HG03025 (cell line): ENCODE data around the gene SYNJ1.
A peak's percentile ranks its signal among the peaks of the same experiment; 100 is the strongest.
"Not testable (repeated sequence)": the region's sequence is repeated elsewhere in the genome, so short reads cannot be mapped to it uniquely, and the experiment has no call there.

ENCODE experiments used
- ATAC-seq: cut with Tn5 transposase; IDR thresholded peaks from one replicate; pipeline ENCODE4 v1.9.1; 2021; ENCODE audit warnings: mild to moderate bottlenecking, moderate library complexity; ENCODE audit not compliant: unreplicated experiment, low FRiP score

Gene SYNJ1, protein sequence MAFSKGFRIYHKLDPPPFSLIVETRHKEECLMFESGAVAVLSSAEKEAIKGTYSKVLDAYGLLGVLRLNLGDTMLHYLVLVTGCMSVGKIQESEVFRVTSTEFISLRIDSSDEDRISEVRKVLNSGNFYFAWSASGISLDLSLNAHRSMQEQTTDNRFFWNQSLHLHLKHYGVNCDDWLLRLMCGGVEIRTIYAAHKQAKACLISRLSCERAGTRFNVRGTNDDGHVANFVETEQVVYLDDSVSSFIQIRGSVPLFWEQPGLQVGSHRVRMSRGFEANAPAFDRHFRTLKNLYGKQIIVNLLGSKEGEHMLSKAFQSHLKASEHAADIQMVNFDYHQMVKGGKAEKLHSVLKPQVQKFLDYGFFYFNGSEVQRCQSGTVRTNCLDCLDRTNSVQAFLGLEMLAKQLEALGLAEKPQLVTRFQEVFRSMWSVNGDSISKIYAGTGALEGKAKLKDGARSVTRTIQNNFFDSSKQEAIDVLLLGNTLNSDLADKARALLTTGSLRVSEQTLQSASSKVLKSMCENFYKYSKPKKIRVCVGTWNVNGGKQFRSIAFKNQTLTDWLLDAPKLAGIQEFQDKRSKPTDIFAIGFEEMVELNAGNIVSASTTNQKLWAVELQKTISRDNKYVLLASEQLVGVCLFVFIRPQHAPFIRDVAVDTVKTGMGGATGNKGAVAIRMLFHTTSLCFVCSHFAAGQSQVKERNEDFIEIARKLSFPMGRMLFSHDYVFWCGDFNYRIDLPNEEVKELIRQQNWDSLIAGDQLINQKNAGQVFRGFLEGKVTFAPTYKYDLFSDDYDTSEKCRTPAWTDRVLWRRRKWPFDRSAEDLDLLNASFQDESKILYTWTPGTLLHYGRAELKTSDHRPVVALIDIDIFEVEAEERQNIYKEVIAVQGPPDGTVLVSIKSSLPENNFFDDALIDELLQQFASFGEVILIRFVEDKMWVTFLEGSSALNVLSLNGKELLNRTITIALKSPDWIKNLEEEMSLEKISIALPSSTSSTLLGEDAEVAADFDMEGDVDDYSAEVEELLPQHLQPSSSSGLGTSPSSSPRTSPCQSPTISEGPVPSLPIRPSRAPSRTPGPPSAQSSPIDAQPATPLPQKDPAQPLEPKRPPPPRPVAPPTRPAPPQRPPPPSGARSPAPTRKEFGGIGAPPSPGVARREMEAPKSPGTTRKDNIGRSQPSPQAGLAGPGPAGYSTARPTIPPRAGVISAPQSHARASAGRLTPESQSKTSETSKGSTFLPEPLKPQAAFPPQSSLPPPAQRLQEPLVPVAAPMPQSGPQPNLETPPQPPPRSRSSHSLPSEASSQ (N-terminal part only)

DNA sequence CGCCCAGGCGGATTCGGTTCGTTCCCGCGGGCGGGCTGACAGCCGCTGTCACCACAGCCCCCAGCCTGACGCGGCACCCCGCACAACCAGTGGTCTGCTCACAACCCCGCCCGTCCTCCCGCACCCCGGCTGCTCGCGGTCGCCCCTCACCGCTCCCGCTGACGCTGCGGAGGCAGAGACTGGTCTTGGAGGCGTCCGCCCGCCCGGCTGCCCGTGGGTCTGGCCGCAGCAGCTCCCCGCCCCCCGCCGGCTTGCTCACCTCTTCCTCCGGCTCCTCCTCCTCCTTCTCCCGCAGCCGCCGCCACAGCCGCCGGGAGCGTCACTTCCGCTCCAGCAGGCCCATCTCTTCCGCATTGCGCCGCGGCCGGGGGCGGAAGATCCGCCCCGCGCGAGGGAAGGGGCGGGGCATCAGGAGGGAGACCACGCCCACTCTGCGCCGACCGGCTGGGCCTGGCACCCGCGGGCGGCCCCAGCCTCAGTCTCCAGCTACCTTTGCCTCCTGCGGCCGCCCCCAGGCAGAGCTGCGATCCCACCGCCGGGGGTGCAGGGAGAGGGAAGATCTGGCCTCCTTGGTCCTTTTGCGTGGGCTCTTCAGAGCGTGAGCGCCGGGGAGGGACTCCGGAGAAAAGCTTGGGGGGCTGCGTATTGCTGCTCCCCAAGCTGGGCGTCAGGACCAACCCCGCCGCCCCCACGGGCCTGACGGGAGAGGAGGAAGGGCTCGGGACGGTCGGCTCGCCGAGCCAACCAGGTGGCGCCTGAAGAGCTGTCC lies at the start of gene SYNJ1:
SYNJ1 (minus strand) TSS at position 327 of the 769 bp plus-strand sequence. CDS start 1,118 bp downstream, outside the sequence.
- peak; percentile 88 for ATAC-seq

DNA sequence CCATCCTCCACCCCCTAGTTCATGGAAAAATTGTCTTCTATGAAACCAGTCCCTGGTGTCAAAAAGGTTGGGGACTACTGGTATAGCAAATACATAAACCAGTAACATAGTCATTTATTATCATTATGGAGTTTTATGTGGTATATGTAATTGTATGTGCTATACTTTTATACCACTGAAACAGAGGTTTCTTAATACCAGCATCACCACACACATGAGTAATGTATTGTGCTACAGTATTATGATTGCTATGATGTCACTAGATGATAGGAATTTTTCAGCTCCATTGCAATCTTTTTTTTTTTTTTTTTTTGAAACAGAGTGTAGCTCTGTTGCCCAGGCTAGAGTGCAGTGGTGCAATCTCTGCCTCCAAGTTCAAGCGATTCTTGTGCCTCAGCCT lies 49.5 kb upstream of the SYNJ1 start:
- no peak for ATAC-seq

DNA sequence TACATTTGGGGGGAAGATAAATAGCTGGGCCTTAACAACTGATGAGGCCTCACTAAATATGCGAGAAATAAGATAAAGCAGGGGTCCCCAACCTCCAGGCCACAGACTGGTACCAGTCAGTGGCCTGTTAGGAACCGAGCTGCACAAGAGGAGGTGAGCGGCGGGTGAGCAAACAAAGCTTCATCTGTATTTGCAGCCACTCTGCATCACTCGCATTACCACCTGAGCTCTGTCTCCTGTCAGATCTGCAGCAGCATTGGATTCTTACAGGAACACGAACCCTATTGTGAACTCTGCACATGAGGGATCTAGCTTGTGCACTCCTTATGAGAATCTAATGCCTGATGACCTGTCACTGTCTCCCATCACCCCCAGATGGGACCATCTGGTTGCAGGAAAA lies 48.9 kb upstream of the SYNJ1 start:
- ATAC-seq = no peak

DNA sequence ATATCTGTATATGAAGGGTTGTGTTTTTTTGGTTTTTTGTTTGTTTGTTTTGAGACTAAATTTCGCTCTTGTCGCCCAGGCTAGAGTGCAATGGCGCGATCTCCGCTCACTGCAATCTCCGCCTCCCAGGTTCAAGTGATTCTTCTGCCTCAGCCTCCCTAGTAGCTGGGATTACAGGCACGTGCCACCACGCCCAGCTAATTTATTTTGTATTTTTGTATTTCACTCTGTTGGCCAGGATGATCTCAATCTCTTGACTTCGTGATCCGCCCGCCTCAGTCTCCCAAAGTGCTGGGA lies 45.2 kb upstream of the SYNJ1 start:
- ATAC-seq = not testable (repeated sequence)

DNA sequence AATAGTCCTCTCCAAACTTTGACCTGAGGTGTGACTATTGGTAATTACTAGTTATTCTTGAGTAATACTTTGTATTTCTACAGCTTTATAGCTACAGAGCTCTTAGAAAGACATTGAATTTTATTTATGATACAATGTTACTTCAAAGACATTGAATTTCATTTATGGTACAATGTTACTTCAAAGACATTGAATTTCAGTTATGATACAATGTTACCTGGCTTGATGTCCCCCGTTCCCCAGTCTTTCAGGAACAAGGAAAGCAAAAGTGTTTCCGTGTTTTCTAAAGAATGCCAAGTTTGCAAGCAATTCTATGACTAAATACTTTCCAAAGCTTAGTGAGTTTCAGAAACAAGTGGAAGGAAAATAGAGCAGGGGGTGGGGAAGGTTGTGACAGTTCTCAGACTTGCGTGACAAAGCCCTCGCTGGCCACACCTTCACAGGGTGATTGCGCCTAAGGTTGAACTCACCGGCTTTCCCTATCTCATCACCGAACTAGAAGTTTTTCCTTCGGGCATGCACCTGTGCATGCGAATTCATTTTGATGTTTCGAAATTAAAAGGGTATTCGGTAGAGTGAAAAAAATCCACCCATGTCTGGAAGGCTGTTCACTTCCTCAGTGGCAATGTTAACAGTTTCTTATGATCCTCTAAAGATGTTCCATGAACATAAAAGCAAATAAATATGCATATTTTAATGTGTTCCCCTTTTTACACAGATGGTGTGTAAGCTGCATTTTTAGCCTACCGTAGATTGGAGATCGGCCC lies 44.7 kb upstream of the SYNJ1 start:
- no peak for ATAC-seq

DNA sequence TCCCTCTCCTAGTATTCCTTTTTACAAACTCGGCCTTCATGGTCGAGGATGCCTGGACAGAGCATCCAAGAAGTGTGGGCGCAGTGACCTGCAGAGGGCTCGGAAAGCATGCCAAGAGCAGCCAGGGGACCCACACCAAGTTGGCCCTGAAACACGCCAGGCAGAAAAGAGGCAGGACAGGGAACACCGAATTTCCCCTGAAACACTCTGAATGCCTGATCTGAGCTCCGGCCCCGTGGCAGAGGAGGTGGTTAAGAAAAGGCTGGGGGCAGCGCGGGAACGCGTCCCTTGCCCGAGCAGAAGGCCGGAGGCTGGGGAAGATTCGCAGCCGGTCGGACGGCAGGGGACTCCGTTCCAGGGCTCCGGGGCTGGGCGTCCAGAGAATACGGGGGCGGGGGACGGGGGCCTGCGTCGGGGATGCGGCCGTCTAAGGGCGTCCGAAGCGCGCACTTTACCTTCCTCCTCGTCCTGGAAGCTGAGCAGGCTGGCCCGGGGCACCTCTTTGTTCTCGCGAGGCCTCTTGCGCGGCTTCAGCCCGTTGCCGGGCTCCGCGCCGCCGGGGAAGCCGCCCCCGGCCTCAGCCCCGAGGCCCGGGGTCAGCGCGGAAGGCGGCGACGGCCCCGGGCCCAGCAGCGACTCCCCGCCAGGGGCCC lies 43.2 kb upstream of the SYNJ1 start:
- peak; percentile 37 for ATAC-seq

DNA sequence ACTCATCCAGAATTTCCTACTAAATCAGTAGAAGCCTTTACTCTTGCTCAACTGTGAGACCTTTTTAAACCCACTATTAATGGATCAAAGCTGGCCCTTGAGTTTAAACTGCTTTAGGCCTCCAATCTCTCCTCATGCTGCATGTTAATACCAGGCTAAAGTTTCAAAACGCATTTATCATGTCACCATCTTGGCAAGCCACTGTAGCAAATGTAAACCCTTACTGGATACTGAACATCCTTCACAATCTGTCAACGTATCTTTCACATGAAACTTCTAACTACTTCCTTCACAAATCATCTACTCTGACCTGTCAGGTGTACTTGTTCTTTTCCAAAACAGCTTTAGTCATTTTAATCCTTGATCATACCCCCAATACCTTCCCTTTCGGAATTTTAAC lies 40.7 kb upstream of the SYNJ1 start:
- no peak for ATAC-seq

DNA sequence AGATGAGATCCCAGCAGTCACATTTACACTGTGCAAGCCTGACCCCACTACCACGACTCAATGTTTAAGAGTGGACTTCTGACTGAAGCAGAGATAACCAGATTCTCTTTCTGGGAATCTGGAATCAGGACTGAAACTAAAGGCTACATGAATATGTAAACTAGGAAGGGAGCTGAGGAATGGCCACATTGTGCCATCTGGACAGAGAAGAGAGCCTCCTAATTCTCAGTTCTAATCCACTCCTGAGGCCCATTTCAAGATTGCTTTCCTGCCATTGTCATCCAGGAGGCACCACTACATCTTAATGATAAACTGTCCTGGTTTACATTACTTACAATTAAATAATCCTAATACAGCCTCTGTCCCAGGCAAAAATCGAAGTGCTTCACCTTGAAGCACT lies 37.2 kb upstream of the SYNJ1 start:
- ATAC-seq = no peak

DNA sequence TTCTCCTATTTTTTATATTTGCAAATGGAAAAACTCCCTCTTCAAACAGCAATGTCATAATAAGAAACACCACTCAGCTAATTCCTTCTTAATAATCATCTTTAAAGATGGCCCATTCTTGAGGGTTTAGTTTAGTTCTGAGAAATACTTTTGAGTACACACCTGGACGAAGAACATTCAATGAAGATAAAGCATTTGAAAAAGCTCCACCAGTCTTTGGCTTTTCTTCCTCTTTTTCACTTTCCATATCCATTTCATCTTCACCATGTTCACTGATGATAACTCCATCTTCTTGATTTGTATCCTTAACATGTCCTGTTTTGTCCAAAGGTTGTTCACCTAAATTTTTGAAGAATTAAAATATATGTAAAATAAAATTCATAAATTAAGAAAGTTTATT lies 36.4 kb upstream of the SYNJ1 start:
- ATAC-seq = no peak

DNA sequence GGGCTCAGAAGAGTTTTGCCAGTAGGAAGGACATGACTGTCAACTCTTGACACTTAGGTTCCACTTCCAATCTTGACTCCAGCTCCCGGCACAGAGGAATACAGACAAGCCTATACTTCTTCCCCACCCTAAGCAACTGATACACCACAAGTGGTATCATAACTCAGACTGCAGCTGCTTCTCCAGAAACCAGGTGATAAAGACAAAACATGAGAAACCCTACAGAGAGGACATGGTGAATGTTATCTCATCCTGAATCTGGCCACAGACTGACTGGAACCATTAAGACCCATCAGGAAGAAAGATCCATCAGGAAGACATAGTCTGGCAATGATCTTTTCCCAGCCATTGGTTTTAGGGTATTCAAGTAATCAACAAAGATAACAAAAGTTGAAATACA lies 30.0 kb upstream of the SYNJ1 start:
- ATAC-seq = no peak

DNA sequence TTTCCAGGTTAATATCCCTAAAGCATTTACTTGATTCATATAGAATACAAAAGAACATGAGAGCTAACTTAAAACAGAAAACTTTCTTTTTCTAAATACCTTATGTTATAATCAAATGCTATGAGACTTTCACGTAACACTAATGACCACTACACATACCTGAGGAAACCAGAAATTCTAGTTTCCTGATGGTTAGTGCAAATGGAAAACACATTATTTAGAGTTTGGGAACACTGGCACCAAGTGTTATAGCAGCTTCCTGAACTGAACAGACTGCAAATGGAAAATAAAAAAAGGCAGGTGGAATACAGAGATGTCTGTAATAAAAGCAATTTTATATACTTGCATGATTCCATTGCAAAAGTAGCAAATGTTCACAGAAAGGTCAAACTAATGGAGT lies 28.3 kb upstream of the SYNJ1 start:
- no peak for ATAC-seq

DNA sequence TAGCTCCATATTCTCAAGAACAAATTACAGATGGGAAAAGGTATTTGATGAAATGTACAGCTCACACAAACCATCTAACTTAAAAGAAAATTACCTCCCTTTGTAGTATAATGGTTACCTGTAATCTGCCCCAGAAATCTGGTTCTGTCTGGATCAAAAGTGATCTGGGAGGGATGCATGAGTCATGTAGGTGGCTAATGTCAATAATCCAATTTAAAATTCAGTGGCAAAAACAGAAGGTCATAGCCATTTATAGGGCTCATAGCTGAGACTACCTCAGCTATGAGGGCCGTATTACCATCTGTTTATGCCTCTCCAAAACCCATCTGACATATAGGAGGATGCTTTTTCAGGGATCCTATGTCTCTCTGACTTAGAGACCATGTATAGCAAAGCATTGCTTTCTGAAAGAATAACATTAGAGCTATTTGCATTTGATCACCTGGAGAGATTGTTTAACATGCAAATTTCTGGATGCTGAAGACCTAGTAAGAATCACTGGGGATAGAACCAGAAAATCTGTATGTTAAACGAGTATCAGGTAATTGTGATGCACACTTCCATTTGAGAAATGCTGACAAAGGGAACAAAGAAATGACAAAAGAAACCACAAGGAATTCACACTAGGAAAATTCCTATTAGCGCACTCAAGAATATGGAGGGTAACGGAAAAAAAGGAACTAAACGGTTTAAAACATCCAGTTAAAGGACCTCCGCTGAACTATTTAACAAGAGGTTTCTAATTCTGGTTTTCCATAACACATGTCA lies 26.2 kb upstream of the SYNJ1 start:
- no peak for ATAC-seq

DNA sequence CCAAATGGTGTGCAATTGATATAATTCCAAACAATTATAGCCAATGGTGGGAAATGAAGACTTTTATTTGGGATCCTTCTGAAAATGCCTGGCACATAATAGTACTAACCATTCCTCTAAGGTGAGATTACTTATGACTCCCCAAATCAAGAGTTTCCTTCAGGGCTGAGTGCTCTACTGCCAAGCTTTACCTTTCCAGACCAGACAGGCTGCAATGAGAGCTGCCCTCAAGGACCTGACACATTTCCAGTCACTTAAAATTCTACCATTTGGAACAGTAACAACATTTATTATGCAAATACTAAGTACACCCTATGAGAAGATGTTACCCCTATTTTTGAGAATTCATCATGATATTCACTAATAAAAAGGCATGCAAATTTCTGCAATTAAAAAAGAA lies 22.6 kb upstream of the SYNJ1 start:
- ATAC-seq = no peak

DNA sequence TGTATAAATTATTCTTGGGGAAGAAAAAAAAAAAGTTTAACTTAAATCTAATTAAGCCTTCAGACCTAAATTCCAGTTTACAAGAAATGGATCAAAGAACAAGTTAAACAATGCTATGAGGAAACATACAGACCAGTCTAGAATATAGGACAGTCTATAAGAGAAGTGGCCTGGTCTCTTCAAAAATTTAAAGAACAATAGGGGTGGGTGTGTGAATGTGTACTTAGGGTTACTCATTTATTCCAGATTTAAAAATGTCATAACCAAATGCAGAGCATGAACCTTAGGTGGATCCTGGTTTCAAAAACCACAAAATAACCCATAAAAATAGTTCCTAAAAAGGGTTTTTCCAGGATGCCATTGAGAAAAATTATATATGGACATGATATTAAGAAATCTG lies 21.8 kb upstream of the SYNJ1 start:
- ATAC-seq = no peak

DNA sequence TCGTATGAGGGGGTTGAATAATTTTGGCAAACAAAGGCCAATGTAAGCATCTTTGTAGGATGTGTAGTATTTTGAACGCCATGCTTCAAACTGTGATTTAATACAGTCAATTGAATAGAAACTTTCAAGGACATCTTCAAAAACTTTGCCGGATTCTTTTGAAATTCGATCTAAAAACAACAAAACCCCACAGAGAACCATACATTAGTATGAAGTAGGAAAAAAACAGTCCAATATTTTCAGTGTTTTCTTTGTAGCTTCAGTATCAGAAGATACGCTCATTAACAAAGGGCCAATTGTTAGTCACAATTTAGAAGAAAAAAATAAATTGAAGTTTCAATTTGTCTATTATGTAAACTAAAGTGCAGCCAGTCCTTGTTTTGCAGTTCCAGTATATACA lies 20.7 kb upstream of the SYNJ1 start:
- no peak for ATAC-seq

DNA sequence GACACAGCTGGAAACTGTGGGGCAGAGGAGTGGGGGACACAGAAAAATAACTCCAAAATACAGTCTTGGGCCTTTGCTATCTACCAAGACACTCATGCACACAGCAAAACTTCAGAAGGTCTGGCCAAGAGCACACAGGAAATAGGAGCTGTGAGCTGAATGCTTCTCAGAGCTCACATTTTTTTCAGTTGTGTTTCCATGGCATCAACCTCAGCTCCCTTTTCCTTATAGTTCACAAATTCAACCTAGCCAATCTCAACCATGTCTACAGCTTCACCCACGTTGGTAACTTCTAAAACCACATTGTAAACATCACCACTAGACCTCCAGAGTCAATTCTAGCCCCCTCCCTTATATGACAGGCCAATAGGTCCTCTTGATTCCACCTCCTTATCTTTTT lies 19.6 kb upstream of the SYNJ1 start:
- ATAC-seq = no peak

DNA sequence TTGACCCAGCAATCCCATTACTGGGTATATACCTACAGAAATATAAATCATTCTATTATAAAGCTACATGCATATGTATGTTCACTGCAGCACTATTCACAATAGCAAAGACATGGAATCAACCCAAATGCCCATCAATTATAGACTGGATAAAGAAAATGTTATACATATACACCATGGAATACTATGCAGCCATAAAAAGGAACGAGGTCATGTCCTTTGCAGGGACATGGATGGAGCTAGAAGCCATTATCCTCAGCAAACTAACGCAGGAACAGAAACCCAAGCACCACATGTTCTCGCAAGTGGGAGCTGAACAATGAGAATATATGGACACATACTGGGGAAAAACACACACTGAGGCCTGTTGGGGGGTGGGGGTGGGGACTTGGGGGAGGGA lies 18.9 kb upstream of the SYNJ1 start:
- ATAC-seq = not testable (repeated sequence)

DNA sequence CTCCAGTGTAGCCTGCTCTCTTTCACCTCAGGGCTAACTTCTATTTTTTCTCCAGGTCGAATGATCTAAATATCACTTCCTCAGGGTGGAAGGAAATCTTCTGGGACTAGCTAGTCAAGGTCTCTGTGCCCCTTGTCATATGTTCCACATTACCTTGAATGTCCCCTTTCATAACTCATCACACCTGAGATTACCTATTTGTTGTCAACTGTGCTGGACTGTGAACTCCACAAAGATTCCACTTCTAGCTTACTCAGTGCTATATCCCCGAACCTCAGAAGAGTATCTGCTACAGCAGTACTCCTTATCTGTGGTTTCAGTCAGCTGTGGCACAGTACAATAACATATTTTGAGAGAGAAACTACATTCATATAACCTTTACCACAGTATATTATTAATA lies 14.6 kb upstream of the SYNJ1 start:
- no peak for ATAC-seq
